Erythroblast (primary cell): ENCODE measurements around the gene TGFBR2.

Source experiments
- DNase-seq, 2 experiments: peaks; one replicate each; lab custom pipeline; 2025; lab: John Stamatoyannopoulos, UW
- GATA1 ChIP-seq: IDR thresholded peaks from 2 replicates; pipeline ENCODE4 v1.6.1; 2011; ENCODE audit warnings: low read depth, mild to moderate bottlenecking, control low read depth, low read length, moderate library complexity
- POLR2A ChIP-seq: IDR thresholded peaks from 2 replicates; pipeline ENCODE4 v1.6.1; 2011; ENCODE audit warnings: mild to moderate bottlenecking, low read length

Gene TGFBR2

DNA sequence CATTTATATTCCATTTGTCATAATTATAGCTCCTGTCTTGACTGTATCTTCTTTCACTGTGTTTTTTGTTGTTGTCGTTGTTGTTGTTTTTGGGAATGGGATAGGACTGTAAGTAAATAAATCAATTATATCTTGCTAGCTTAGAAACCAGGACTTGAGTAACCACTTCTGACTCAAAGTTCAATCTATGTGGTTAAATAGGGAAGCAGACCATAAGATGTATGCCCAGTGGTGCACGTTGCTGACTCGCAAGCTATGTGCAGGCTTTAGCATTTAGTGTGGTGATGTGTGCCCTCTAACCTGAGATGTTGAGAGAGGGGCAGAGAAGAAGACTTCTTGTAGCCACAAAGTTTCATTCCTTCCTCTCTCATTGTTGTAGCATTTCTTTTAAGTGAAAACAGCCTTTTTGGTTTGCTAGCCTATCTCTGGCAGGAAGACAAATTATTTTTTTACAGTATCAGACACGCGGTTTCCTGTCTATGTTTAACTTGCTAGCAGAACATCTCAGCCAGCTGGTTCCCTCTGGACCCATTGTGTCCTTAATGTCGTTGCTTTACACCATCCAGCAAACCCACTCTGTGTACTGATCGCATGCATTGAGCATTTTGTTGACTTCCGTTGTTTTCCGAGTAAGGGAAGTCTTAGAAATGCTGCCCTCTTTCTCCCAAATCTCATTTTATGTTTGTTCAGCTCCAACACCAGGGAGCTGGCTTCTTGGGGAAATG is 52.1 kb downstream of the TGFBR2 start:
- DNase-seq = peak; percentile 3 to 7
- TF ChIP-seq POLR2A = no peak
- TF ChIP-seq GATA1 = no peak

DNA sequence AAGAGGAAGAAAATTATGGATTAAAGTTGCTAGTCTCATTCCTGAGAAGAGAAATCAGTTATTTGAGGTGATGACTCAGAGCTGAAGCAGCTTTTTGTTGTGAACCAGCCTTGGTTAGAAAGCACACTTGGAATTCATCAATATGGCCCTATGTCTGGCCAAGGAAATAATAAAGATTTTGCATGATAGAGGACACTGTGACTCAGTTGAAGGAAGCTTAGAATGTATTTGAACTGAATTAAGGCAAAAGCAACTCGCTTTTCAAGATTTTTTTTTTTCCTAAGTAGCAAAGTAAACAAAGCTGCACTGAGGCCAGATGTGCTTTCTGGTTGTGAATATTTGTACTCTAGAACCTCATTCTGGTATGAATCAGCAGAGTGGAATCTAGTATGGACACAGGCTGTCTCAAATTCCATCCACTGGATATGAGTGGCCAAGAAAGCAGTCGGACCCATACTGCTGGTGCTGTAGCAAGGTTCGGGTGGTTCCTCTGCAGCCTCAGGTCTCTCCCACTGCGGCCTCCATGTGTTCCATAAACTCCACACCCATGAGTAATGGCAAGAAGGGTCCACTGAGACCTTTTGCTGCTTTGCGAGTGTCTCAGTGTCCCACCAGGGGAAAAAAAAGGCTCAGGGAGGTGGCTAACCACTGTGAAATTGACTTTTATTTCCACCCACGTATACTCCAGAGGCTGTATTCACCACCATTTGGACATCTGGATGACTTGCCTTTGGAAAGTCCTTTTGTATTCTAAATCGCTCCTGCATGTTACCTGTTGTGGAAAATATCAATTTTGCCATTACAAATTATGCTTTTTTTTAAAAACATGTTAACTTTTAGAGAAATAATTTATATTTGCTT is 53.1 kb downstream of the TGFBR2 start:
- TF ChIP-seq POLR2A (no peak), GATA1 (no peak)
- no peak for DNase-seq

GRCh38 chr3:30660136-30660535 is 53.7 kb downstream of the TGFBR2 start:
- TF ChIP-seq POLR2A (no peak), GATA1 (no peak)
- no peak for DNase-seq

DNA sequence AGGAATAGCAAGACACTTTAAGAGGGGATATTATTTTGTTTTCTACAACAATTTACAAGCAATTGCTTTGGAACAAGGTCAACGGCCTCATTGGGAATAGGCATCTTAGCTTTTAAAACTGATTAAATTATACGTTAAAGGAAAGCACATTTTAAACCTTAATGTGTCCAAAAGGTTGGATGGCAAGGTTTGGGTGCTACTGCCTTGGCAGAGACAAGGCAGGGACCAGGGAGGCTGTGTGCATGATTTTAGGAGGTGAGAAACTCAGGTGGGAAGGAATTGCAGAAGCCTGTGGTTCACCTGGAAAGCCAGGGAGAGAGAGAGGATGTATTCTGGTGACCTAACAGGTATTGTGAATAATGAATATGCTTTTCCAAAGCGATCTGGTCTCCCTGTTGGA is 54.3 kb downstream of the TGFBR2 start:
- no peak for TF ChIP-seq GATA1
- no peak for TF ChIP-seq POLR2A
- DNase-seq = no peak

DNA sequence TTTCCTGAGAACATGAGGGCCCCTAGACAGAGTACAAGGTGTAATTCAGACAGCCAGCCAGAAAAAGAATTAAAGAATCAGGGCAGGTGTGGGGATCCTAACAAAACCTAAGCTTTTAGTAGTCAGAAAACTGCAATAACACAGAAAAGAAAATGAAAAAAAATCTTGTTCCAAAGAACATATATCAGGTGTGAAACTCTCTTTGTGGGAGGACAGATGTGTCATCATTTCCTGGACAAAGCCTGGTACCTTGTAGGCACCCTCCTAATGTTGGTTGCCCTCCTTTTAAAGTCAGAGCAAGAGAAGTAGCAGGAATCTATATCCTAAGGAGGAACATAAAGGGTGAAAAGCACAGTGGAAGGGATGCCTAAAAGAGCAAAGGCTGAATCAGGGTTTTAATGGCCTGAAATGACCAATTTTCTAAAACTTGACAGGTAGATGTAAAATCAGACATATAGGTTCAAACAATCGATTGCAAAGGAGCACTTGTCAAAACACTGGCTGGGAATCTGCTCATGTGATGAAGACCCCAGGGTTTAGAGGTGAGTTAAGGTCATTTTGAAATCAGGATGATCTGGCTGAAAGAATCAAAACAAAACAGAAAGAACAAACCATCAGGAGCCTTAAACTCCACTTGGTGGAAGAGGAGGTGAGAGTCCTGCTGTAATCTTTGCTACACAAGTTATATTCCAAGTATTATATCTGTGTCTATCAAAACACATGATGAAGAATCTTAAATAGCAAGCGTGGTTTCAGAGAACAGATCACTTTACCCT is 54.9 kb downstream of the TGFBR2 start:
- DNase-seq = no peak

GRCh38 chr3:30662836-30663235 is 56.4 kb downstream of the TGFBR2 start:
- TF ChIP-seq POLR2A = no peak
- TF ChIP-seq GATA1 = no peak
- no peak for DNase-seq

More for the DNA sequence above, 54.9 kb downstream of the TGFBR2 start:
- no peak for TF ChIP-seq POLR2A
- no peak for TF ChIP-seq GATA1

GRCh38 chr3:30663533-30664241 is 57.3 kb downstream of the TGFBR2 start:
- TF ChIP-seq POLR2A = no peak
- TF ChIP-seq GATA1 = no peak
- no peak for DNase-seq

GRCh38 chr3:30664459-30664858 is 58.1 kb downstream of the TGFBR2 start:
- DNase-seq = peak; percentile 50 to 52
- TF ChIP-seq GATA1 (no peak), POLR2A (no peak)

DNA sequence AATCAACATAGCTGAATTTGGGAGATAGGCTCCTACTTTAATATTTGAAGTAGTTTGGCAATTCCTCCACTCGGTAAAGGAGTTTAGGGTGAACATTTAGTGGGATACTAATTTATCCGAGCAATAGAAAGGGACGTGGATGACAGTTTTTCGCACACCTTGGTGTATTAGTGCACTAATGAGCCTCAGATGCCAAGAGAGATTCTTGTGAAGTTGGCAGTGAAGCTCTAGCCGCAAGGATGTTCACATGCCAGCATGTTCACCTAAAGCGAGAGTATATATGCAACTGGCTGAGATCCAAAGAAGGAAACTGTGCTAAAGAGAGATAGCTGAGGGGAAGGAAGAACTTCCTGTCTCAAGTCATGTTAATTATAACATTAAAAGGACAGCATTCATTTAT is 58.5 kb downstream of the TGFBR2 start:
- peak; percentile 82 to 89 for DNase-seq
- TF ChIP-seq GATA1 = no peak
- peak; percentile 38 for TF ChIP-seq POLR2A

GRCh38 chr3:30665539-30665938 is 59.1 kb downstream of the TGFBR2 start:
- TF ChIP-seq GATA1 (no peak), POLR2A (no peak)
- peak in 1 of 2 experiments; percentile 31 for DNase-seq

DNA sequence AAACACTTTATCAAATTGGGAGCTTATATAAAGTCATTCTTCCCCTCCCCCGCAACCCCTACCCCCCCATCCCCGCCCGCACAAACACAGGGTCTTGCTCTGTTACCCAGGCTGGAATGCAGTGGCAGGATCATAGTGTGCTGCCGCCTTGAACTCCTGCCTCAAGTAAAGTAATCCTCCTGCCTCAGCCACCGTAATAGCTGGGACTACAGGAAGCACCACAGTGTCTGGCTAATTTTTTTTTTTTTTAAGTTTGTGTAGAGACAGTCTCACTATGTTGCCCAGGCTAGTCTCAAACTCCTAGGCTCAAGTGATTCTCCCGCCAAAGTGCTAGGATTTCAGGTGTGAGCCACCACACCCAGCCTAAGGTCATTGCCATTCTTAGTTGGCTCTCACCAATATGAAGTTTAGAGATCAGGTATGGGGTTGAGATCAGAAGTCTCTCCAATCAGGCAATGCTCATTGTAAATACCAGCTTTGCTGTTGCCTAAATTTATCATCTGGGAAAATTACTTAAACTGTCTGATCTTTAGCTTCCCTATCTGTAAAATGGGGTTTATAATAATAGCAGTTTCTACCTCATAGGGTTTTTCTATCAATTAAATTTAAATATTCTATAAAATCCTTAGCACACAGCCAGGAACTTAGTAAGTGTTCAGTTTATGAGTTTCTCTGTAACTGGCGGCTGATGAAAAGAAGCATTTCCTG is 60.3 kb downstream of the TGFBR2 start:
- no peak for DNase-seq
- TF ChIP-seq POLR2A (no peak), GATA1 (no peak)

DNA sequence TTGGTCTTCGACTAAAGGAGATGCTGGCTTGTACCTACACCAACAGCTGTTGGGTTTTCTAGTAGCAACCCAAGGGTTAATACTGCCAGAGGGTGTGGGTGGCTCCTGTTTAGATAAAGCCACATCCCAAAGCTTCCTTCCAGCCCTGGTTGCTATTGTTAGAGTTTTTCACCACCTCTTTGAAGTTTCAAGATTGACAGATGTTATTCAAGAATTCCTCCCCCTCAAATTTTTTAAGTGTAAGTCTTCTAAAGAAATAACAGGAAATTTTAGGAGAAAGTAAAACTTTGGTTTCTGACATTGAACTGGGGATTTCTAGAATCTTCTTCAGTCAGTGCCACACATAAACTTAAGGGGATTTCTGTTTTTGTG is 60.9 kb downstream of the TGFBR2 start:
- TF ChIP-seq POLR2A (no peak), GATA1 (no peak)
- DNase-seq = peak; percentile 34 to 50
